GM18519 (cell line): ENCODE data around the gene C2orf74.
A peak's percentile ranks its signal among the peaks of the same experiment; 100 is the strongest.
"Not testable (repeated sequence)": the region's sequence is repeated elsewhere in the genome, so short reads cannot be mapped to it uniquely, and the experiment has no call there.

ENCODE experiments used
- ATAC-seq: cut with Tn5 transposase; IDR thresholded peaks from one replicate; pipeline ENCODE4 v1.9.1; 2021; ENCODE audit warnings: mild to moderate bottlenecking, moderate library complexity; ENCODE audit not compliant: unreplicated experiment, low FRiP score

C2orf74 gene

DNA sequence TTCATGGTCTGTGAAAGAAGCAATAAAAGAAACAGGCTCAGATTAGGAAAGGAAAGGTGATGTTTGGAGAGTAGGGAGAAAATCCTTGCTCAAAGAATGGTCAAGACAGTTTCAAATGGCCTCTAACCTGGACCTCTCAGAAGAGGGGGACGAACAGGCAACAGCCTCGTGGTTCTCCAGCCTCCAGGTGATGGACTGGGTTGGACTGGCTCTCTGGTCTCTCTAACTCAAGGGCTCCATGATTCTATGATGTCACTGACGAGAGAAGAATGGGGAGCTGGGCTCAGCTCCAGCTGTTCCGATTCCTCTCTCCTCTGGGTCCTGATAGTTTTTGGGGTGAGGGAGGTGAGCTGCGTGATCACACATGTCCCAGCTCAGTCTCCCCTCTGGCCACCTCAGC, at the start of gene C2orf74:
C2orf74 (plus strand) TSS at position 301 of the 400 bp plus-strand sequence. CDS start 327 bp downstream, outside the sequence.
- no peak for ATAC-seq

DNA sequence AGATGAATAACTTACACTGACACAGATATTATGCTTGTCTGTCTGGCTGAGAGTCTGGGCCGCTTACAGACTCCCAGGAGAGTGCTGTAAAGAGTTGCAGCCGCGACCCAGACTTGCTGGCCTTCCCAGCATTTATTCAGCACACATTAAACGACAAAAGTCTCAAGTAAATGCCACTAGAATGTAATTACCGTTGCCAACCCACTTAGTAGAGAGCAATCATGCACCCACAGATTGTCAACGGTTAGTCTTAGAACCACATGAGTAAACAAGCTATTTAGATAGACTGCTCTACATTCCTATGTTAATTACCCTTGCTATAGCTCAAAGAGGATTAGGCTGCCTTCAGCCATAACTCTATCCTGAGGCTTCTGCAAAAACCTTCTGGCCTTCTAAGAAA, 47.8 kb upstream of the C2orf74 start:
- ATAC-seq = no peak

DNA sequence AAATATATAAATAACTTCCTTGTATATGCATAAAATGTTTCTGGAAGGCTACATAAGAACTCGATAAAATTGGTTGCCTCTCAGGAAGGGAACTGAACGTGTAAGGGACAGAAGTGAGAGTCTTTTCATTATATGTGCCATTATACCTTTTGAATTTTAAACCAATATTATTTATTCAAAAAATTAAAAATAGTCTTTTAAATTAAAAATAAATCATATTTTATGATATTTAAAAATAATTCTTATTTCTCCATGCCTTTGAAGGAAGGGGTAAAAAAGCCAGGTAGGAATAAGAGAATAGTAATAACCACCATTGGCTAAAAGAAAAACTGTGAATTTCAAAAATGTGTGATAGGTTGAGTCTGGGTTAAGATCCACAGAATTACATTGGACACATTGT, 45.7 kb upstream of the C2orf74 start:
- ATAC-seq = no peak

DNA sequence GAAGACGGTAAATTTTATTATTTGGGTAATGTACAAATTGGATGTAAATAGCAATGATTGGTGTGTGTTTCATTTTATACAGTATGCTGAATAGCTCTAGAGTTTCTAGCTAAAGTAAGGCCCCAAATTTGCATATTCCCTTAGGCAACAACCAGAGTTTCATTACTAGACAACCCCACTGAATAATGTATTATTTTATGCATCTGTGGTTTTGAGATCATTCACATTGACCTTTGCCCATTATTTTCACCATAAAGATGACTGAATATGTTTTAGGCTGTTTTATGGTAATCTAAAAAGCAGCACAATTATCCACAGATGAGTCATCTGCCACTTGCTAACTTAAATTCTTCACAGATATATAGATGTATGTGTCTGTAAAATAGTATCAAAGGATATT, 44.5 kb upstream of the C2orf74 start:
- no peak for ATAC-seq

DNA sequence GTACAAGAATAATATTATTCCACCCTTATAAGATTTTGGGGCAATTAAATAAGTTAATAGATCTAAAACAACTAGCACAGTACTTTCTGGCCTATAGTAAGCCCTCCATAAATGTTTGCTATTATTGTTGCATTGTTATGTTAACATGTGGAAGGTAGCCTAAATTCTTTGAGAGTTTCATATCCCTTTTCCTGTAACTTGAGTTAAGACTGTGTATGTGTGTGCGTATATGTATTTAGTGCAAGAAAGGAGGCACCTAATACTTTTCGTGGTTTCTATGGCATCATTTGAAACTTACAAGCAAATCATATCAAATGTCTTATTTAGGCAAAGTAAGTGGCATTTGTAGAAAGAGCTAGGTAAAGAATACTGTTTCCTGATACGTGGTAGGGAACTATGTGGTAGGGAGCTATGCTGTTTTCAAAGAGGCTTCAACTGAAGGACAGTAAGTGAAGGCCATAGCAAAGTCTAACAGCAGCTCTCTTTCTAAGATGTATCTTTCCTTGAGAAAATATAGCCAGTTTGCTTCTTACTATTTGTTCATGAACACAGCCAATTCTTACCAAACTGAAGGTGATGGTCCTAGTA, 36.8 kb upstream of the C2orf74 start:
- no peak for ATAC-seq

DNA sequence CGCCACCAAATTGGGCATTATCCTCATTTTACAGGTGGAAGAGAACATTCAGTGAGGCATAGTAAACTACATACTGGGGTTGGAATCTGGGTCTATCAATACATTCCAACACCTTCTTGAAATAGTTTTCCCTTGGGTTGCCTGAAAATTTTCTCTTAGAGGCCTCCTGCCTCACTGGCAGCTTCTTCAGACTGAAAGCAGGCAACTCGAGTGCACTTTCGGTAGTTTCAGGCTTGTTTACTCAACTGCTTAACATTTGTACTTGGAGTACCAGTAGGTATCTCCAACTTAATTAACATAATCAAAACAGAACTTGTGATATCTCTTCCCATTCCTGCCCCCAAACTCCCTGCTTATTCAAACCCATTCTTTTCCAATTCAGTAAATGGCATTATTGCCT, 36.2 kb upstream of the C2orf74 start:
- ATAC-seq = no peak

DNA sequence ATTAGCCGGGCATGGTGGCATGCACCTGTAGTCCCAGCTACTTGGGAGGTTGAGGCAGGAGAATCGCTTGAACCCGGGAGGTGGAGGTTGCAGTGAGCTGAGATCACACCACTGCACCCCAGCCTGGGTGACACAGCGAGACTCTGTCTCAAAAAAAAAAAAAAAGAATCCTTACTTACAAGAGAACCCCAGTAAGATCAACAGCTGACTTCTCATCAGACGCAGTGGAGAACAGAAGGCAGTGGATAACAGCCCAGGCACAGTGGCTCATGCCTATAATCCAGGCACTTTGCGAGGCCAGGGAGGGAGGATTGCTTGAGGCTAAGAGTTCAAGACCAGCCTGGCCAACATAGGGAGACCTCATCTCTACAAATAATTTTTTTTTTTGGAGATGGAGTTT, 33.9 kb upstream of the C2orf74 start:
- ATAC-seq = not testable (repeated sequence)

DNA sequence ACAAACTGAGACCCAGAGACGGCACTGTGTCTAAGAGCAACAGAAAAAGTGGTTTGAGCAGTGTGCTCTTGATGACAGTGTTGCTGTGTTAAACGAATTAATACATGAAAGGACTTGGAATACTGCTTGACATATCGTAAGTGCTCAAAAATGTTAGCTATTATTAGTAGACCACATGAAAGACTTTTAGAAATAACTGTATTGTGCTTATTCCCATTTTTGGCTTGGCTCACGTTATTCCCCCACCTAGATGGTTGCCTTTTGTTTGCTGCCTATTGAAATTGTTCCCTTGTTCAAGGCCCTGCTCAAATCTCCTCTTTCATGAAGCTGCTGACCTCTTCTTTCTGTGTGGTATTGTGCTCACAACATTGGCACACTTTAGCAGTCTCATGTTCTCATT, 27.8 kb upstream of the C2orf74 start:
- ATAC-seq = no peak

DNA sequence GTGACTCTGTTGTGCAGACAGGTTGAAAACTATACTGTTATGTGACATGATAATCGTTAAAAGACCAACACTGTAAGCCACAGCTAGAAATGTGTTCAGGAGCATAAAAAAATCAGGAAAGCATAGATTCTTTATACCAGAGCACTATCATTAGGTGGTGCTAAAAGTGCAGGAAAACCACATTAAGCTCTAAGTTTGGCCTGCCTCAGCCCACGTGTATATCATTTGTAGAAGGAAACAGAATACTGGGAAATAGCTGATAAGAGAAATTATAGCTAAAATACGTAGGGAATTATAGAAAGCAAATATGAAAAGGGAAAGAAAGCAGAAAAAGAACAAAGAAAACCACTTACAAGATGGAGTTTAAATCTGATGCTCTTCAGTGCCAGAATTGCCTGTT, 26.5 kb upstream of the C2orf74 start:
- ATAC-seq = no peak

DNA sequence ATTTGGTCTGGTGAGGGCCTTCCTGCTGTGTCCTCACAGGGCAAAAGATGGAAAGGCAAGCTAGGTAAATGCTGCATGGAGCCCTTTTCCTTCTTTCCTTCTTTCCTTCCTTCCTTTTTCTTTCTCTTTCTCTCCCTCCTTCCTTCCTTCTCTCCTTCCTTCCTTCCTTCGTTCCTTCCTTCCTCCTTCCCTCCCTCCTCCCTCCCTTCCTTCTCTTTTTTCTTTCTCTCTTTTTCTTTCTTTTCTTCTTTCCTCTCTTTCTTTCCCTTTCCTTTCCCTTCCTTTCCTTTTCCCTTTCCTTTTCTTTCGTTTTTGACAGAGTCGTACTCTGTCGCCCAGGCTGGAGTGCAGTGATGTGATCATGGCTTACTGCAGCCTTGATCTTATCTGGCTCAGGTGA, 23.1 kb upstream of the C2orf74 start:
- ATAC-seq = no peak

DNA sequence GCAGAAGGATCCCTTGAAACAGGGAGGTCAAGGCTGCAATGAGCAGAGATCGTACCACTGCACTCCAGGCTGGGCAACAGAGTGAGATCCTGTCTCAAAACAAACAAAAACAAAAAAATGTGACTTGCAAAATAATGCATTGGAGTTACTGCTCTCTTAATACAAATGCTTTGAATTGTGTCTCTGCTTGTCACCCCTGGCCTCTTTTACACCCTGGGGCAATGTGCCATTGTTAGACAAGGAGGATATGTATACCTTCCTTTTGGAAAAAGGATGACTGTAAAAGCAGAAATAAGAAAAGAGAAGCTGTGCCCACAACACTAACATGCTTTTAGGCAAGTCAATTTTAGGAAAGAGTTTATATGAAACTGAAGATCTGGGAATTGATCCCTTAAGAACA, 20.8 kb upstream of the C2orf74 start:
- ATAC-seq = no peak

DNA sequence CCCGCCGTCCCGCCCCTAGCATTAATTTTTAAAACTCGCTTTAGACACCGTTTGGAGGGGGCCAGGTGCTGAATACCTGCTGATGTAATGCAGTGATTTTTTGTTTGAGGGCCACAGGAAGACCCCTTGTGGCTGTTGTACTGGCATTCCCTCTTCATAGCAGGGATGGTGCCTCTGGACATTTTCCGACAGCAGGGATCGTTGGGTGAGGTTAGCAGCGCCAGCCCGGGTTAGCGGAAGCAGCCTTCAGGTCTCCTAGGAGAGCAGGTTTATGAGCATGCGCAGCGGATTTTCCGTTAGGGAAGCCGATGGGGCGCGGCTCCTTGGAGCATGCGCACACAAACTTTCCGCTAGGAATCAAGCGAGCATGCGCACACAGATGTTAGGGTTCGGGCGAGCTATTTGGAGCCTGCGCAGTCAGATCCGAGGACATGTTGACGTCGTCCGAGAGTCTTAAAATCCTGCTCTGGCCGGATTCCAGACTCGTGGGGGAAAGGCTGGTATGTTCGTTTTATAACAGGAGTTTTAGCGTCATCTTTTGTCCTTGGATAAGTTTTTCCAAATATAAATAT, 17.2 kb upstream of the C2orf74 start:
- ATAC-seq = peak; percentile 93

DNA sequence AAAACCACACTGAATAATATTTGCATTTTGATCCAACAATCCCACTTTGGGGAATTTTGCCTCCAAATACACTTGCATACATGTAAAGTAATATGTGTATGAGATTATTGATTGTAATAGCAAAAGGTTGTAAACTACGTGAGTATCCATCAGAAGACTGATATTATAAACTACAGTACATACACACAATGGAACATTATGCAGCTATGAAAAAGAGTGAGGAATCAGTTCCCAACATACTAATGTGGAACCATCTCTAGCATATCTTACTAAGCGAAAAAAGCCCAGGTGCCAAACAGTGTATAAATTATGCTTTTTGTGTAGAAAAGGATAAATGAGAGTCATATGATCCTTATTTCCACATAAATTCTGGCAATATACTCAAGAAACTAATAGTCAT, 16.0 kb upstream of the C2orf74 start:
- ATAC-seq = no peak

DNA sequence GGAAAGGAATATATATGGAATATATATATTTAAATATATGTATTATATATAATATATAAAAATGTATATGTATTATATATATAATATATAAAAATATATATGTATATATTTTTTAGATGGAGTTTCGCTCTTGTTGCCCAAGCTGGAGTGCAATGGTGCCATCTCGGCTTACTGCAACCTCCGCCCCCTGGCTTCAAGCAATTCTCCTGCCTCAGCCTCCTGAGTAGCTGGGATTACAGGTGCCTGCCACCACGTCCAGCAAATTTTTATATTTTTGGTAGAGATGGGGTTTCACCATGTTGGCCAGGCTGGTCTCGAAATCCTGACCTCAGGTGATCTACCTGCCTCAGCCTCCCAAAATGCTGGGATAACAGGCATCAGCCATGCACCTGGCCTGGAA, 13.9 kb upstream of the C2orf74 start:
- not testable (repeated sequence) for ATAC-seq

DNA sequence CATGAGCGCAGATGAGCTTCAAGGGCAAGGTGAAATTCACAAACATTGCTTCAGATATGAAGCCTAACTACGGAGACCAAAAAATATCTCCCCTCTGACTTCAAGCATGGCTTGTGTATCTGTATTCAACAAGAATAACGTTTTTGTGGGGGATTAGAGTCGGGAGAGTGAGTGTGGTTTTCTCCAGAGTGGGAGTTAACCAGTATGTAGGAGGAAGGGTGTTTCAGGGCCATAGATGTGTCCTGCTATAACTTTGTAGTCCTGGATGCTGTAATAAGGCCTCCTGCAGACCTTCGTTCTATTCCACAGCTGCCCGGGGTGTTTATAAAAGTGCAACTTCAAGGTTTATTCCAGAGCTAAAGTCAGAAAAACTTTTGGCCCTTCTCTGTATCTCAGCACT, 12.9 kb upstream of the C2orf74 start:
- no peak for ATAC-seq

DNA sequence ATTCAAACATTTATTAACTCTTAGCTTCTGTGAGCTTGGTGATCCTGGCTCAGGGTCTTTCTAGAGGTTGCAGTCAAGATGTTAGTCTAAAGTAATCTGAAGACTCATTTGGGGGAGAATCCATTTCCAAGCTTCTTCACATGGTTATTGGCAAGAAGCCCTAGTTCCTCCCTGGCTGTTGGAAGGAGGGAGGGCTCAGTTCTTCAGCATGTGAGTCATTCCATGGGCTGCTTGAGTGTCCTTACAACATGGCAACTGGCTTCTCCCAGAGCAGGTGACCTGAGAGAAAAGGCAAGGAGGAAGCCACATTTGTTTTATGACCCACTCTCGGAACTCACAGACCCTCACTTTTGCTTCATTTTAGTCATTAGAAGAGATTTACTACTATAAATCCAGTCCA, 10.6 kb upstream of the C2orf74 start:
- no peak for ATAC-seq

DNA sequence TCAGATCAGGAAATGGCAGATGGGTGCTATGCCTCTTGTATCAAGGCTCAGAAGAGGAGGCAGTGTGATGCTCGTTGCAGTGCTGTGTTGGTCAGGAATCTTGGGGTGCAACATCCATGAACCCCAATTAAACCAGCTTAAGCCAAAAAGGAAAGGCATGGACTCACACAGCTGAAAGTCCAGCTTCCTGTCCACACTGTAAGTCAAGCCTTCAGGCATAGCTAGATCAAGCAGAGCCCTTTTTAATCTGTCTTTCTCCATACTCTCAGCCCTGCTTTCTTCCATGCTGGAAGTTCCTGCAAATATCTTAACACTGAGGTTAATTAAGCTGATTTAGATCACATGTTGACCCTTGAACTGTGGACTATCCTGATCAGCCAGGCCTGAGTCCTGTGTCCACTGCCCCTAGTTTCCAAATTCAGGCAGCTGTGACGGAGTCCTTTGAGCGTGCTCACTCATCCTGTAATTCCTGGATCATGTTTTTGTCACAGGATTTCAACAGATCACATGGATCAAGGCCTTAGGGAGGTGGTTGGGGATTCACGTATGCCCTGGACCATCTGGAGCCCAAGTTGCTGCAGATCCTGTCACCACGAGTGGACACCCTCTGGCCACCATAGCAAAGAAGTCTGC, 4.5 kb upstream of the C2orf74 start:
- no peak for ATAC-seq

DNA sequence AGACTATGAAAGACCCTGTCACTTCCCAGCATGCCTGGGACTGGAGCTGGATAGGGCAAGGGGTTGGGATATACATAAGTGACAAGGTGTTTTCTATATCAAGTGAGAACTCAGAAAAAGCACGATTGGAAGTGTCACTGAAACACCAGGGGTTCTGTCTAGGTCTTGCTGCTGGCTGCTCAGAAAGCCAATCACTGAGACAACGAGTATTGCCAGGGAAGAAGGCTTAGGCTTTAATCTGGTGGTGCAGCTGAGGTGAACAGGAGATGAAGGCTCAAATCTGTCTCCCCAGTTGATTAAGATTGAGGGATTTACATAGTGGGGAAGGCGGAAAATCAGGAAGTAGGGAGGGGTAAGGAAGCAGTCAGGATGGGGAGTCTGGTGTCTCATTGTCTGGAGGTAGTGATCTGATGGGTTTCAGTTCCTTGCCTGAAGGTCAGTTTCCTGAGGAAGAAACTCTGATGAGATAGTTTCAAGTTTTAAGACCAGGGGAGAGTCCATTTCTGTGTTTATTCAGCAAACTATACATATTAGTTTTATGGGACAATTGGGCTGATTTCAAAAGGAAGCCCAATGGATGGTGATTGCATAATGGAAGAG, 3.5 kb upstream of the C2orf74 start:
- ATAC-seq = no peak

DNA sequence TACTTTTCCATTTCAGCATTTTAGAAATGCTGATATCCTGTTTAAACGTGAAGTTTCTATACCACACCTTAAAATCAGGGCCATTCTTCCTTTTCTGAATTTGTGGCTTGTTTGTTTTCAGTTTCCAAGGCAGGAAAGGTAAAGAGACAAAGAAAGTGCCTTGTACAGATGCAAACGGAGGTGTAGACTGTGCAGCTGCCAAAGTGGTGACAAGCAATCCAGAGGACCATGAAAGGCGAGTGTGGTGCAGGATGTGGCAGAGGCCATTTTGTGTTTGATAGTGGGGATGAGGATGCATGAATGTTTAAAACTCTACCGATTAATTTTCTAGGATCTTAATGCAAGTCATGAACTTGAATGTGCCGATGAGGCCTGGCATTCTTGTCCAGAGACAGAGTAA, 733 bp downstream of the C2orf74 start:
- no peak for ATAC-seq

DNA sequence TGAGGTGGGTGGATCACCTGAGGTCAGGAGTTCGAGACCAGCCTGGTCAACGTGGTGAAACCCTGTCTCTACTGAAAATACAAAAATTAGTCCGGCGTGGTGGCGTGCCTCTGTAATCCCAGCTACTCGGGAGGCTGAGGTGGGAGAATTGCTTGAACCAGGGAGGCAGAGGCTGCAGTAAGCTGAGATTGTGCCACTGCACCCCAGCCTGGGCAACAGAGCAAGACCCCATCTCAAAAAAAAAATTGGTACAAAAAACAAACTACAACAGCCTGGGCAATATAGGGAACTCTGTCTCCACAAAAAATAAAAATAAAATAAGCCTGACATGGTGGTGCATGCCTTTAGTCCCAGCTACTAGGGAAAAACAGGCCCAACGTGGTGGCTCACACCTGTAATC, 3.1 kb downstream of the C2orf74 start:
- ATAC-seq = not testable (repeated sequence)

DNA sequence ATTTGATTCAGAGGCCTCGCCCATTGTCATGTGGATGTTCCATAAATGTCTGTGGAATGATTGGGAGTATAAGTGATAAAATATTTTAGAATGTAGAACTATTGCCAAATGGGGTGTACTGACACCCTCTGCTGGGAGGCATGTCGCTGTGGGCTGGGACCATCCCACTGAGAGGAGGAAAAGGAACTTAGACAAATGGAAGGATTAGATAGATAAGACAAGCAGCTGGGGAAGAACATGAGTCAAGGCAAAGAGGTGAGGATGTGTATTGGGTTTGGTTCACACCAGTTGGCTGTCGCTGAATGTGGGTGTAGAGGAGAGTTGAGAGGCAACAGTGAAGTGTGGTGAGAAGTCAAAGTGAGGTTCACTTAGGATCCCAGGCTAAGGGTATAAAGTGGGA, 4.0 kb downstream of the C2orf74 start:
- ATAC-seq = no peak

DNA sequence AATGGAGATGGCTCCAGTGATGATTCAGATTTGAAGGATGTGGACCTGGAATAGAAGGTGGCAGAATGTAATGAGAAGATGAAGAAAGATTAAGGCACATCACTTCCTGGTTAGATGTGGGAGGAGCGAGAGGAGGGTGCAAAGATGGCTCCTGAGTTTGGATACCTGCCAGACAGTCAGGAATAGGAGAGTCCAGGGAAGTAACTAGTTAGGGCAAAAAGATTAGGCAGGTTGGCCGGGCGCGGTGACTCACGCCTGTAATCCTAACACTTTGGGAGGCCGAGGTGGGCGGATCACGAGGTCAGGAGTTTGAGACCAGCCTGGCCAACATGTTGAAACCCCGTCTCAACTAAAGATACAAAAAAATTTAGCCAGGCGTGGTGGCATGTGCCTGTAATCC, 5.6 kb downstream of the C2orf74 start:
- ATAC-seq = no peak
